HepG2 (cell line): Measurements from ENCODE around the gene RPS4Y1.

Experiments used
- CEBPG ChIP-seq: IDR thresholded peaks from 2 replicates; pipeline ENCODE4 v1.6.1; 2016
- EZH2 ChIP-seq: conservative IDR thresholded peaks from 2 replicates; pipeline ENCODE4 v1.6.1; 2012; ENCODE audit warnings: mild to moderate bottlenecking, low read depth, low read length, moderate library complexity
- KDM5A ChIP-seq: fragments of 200-600 bp; sonication (generic); IDR thresholded peaks from 2 replicates; pipeline ENCODE4 v1.7.0; 2018; ENCODE audit warnings: antibody characterized with exemption, mild to moderate bottlenecking, low read length, borderline replicate concordance
- MXI1 ChIP-seq: IDR thresholded peaks from 3 replicates; pipeline ENCODE4 v1.6.1; 2012; ENCODE audit warnings: low read depth, low read length, inconsistent platforms, borderline replicate concordance
- POLR2A ChIP-seq, 2 experiments: IDR thresholded peaks; 2 replicates each; pipeline ENCODE4 v1.6.1; 2011; ENCODE audit warnings: low read depth in 2 of 2, low read length in 2 of 2, mild to moderate bottlenecking in 1 of 2, moderate library complexity in 1 of 2; ENCODE audit not compliant: insufficient read depth in 1 of 2
- POLR2AphosphoS5 ChIP-seq: IDR thresholded peaks from 2 replicates; pipeline ENCODE4 v1.6.1; 2012; ENCODE audit warnings: low read depth, low read length
- SALL2 ChIP-seq: sonication (generic); formaldehyde crosslinking; IDR thresholded peaks from 2 replicates; pipeline ENCODE4 v1.8.1; 2023; ENCODE audit warnings: mild to moderate bottlenecking, missing genetic modification reagents, inconsistent platforms
- SNRNP70 ChIP-seq: fragments of 200-400 bp; formaldehyde crosslinking; IDR thresholded peaks from 2 replicates; pipeline ENCODE4 v1.6.1; 2017; ENCODE audit warnings: mild to moderate bottlenecking, low read depth, low read length, moderate library complexity
- TBL1XR1 ChIP-seq: fragments of 150-350 bp; IDR thresholded peaks from 2 replicates; pipeline ENCODE4 v1.6.1; 2014; ENCODE audit warnings: borderline replicate concordance, low read length; ENCODE audit not compliant: partially characterized antibody
- TCF7L2 ChIP-seq: IDR thresholded peaks from 2 replicates; pipeline ENCODE4 v1.6.1; 2011; ENCODE audit warnings: mild to moderate bottlenecking, low read depth, low read length, moderate library complexity
- ZNF205 ChIP-seq: IDR thresholded peaks from 2 replicates; pipeline ENCODE4 v1.6.1; 2018; ENCODE audit warnings: missing biosample characterization, missing genetic modification reagents
- TF ChIP-seq, protein P1 (sequence below): sonication (generic); formaldehyde crosslinking; IDR thresholded peaks from 2 replicates; pipeline ENCODE4 v1.4.0; 2020; ENCODE audit warnings: mild to moderate bottlenecking, missing genetic modification reagents
- TF ChIP-seq, protein P2 (sequence below): sonication (generic); formaldehyde crosslinking; IDR thresholded peaks from 2 replicates; pipeline ENCODE4 v1.5.0; 2020; ENCODE audit warnings: mild to moderate bottlenecking, missing genetic modification reagents, moderate library complexity
- TF ChIP-seq, protein P3 (sequence below): sonication (generic); formaldehyde crosslinking; IDR thresholded peaks from 2 replicates; pipeline ENCODE4 v1.4.0; 2020; ENCODE audit warnings: missing genetic modification reagents

DNA sequence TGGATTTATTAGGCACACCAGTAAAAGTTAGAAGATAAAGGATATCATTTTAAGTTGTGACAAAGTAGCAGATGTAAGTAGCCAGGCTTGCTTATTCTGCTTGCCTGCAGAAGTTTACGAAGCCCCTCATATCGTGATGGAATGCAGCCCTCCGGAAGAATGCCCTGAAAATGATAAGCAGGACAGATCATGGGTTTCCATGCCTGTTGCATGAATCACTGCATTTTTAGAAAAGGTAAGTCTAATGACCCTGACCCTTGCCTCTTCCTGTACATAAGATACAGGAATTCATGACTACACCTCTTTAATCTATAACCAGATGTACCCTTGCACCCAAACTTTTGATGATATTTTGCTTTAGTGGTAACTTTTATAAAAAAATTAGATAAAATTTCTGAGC is 16.9 kb upstream of the RPS4Y1 start:
- no peak for TF ChIP-seq SNRNP70
- TF ChIP-seq, protein P1, sequence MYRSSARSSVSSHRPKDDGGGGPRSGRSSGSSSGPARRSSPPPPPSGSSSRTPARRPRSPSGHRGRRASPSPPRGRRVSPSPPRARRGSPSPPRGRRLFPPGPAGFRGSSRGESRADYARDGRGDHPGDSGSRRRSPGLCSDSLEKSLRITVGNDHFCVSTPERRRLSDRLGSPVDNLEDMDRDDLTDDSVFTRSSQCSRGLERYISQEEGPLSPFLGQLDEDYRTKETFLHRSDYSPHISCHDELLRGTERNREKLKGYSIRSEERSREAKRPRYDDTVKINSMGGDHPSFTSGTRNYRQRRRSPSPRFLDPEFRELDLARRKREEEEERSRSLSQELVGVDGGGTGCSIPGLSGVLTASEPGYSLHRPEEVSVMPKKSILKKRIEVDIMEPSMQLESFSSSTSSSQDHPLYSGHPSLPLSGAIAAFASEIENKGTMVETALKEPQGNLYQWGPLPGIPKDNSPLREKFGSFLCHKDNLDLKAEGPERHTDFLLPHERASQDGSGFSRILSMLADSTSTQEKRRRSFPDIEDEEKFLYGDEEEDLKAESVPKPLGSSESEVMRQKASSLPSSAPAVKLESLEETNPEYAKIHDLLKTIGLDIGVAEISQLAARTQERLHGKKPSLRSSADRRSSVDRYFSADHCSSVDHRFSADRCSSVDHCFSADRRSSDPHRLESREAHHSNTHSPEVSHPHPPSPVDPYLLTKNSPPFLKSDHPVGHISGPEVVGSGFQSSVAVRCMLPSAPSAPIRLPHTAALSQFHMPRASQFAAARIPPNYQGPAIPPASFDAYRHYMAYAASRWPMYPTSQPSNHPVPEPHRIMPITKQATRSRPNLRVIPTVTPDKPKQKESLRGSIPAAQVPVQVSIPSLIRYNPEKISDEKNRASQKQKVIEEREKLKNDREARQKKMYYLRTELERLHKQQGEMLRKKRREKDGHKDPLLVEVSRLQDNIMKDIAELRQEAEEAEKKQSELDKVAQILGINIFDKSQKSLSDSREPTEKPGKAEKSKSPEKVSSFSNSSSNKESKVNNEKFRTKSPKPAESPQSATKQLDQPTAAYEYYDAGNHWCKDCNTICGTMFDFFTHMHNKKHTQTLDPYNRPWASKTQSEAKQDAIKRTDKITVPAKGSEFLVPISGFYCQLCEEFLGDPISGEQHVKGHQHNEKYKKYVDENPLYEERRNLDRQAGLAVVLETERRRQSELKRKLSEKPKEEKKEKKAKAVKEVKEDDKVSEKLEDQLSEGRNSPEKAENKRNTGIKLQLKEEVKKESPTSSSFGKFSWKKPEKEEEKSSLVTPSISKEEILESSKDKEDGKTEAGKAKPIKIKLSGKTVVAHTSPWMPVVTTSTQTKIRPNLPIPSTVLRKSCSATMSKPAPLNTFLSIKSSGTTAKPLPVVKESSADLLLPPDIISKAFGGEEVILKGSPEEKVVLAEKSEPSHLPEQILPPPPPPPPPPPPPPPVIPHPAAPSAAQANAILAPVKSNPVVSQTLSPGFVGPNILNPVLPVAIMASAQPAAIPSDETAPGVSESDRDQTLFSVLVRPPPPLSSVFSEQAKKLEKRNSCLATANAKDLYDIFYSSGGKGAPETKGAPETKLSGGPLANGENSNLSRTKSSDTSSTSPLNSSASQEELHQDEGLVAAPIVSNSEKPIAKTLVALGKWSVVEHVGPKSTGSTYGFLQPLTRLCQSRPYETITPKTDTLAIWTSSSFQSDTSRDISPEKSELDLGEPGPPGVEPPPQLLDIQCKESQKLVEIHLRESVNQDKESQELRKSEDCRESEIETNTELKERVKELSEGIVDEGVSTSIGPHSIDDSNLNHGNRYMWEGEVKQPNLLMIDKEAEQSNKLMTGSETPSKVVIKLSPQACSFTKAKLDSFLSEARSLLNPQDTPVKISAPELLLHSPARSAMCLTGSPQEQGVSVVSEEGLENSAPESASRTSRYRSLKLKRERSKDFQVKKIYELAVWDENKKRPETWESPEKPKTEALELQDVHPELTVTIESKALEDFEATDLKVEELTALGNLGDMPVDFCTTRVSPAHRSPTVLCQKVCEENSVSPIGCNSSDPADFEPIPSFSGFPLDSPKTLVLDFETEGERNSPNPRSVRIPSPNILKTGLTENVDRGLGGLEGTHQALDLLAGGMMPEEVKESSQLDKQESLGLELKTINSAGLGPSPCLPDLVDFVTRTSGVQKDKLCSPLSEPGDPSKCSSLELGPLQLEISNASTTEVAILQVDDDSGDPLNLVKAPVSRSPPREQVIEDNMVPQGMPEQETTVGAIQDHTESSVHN (CRISPR knock-in tag): no peak
- no peak for TF ChIP-seq MXI1
- TF ChIP-seq, protein P2, sequence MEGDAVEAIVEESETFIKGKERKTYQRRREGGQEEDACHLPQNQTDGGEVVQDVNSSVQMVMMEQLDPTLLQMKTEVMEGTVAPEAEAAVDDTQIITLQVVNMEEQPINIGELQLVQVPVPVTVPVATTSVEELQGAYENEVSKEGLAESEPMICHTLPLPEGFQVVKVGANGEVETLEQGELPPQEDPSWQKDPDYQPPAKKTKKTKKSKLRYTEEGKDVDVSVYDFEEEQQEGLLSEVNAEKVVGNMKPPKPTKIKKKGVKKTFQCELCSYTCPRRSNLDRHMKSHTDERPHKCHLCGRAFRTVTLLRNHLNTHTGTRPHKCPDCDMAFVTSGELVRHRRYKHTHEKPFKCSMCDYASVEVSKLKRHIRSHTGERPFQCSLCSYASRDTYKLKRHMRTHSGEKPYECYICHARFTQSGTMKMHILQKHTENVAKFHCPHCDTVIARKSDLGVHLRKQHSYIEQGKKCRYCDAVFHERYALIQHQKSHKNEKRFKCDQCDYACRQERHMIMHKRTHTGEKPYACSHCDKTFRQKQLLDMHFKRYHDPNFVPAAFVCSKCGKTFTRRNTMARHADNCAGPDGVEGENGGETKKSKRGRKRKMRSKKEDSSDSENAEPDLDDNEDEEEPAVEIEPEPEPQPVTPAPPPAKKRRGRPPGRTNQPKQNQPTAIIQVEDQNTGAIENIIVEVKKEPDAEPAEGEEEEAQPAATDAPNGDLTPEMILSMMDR: no peak
- TF ChIP-seq, protein P3, sequence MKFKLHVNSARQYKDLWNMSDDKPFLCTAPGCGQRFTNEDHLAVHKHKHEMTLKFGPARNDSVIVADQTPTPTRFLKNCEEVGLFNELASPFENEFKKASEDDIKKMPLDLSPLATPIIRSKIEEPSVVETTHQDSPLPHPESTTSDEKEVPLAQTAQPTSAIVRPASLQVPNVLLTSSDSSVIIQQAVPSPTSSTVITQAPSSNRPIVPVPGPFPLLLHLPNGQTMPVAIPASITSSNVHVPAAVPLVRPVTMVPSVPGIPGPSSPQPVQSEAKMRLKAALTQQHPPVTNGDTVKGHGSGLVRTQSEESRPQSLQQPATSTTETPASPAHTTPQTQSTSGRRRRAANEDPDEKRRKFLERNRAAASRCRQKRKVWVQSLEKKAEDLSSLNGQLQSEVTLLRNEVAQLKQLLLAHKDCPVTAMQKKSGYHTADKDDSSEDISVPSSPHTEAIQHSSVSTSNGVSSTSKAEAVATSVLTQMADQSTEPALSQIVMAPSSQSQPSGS (CRISPR knock-in tag): no peak
- no peak for TF ChIP-seq POLR2AphosphoS5
- TF ChIP-seq ZNF205 (CRISPR knock-in tag): no peak
- TF ChIP-seq TBL1XR1: no peak
- no peak for TF ChIP-seq TCF7L2
- TF ChIP-seq POLR2A (IDR thresholded peaks at IDR 0.05; ENCODE audit: insufficient read depth in 1 of 2, low read depth in 2 of 2, low read length in 2 of 2): no peak
- no peak for TF ChIP-seq CEBPG (CRISPR knock-in tag)
- no peak for TF ChIP-seq SALL2 (CRISPR knock-in tag)
- no peak for TF ChIP-seq EZH2
- TF ChIP-seq KDM5A: no peak
